ENCODE data around the gene EXOC4.

The EXOC4 gene

GRCh38 chr7:134104166-134104565 lies 851.3 kb downstream of the EXOC4 start:
- DNase-seq = no peak

GRCh38 chr7:134105841-134106240 lies 853.0 kb downstream of the EXOC4 start:
- DNase-seq = no peak

- no peak for DNase-seq
These were observed 855.9 kb downstream of the EXOC4 start for GRCh38 chr7:134108802-134109201.

- no peak for DNase-seq
These were observed 860.8 kb downstream of the EXOC4 start for GRCh38 chr7:134113655-134114054.

GRCh38 chr7:134114992-134115391 lies 862.1 kb downstream of the EXOC4 start:
- DNase-seq = no peak
